H7 (cell line): Measurements from ENCODE around the gene VSNL1. TPM values are rescaled to one million over a fixed set of nuclear protein-coding genes. Genes with fewer than 3 reads are reported as not detected.

ENCODE experiments used
- DNase-seq: peaks from one replicate; pipeline ENCODE4 v3.0.0; 2012
- H3K27me3 ChIP-seq: 2 replicates; pipeline ENCODE4 v1.6.0; 2011; ENCODE audit warnings: mild to moderate bottlenecking, low read length; ENCODE audit not compliant: control insufficient read depth, insufficient read depth
- H3K36me3 ChIP-seq: replicated peaks from 2 replicates; pipeline ENCODE4 v1.5.1; 2011; ENCODE audit warnings: low read length; ENCODE audit not compliant: control insufficient read depth, insufficient read depth
- H3K4me3 ChIP-seq: 2 replicates; pipeline ENCODE4 v1.5.1; 2011; ENCODE audit warnings: low read depth, mild to moderate bottlenecking, control low read depth, low read length, moderate library complexity; ENCODE audit not compliant: insufficient read depth
- total RNA-seq: library from RNA; depleted of rRNA; stranded (reverse); fragments of >200 nt; shearing (Covaris generic); gene quantifications from 2 replicates; pipeline ENCODE4 v1.2.3, GENCODE V29; 2014

Gene VSNL1
- total RNA-seq, 1 experiment from 2014 or later, result 34.8 TPM

DNA sequence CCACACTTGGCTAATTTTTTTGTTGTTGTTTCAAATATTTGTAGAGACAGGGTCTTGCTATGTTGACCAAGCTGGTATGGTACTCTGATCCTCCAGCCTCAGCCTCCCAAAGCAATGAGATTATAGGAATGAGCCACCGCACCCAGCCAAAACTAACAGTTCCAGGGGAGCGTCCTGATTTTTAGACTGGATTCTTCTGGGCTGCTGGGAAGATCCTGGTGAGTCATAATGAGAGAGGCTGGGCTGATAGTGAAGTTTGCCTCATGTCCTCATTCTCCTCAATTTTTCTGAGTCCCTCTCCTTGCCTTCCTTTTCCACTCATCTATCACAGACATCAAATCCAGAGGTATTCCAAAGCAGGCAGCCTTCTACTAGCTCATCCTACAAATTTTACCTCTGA is 81.3 kb downstream of the VSNL1 start:
- no peaks in the 10 kb centered on the region for H3K27me3 ChIP-seq
- H3K4me3 ChIP-seq, result no peak overlapping the region
- no peaks in the 10 kb centered on the region for H3K36me3 ChIP-seq
- no peak for DNase-seq

DNA sequence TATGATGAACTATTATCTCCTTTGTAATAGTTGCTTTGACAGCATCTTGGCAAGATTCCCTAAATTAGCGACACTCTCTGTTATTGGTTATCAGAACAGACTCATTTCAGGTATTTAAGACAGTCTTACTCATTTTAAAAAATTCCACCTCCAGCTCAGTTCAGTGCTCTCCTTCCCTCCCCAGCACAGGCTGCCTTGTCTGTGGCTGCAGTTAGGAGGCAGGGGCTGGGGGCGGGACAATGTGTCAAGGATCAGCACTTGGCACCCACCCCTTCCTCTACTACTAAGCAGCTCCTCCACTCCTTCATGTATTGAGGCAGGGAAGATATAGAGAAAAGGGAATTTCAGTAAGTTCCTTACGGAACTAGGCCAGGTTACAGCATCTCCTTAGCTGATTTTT is 85.0 kb downstream of the VSNL1 start:
- Histone ChIP-seq H3K4me3 (no peak overlapping the region), H3K36me3 (no peaks in the 10 kb centered on the region), H3K27me3 (no peaks in the 10 kb centered on the region)
- no peak for DNase-seq

DNA sequence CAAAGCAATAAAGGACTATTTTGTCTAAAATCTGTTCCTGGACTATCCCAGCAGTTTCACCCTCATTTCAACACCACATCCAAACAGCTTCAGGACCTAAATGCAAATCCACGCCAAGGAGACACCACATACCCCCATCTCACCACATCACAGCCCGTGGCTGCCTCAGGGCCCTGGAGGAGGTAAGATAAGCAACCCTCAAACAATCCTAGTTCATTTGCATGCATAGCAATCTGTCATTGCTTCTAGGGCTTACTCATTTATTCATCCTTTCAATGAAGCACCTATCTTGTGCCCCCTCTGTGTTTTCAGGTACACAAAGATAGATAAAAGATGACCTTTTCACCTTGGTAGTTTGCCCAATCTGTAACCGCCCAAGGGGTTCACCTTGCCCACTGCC is 86.5 kb downstream of the VSNL1 start:
- Histone ChIP-seq H3K27me3 (no peaks in the 10 kb centered on the region), H3K36me3 (no peaks in the 10 kb centered on the region), H3K4me3 (no peak overlapping the region)
- DNase-seq, result no peak

DNA sequence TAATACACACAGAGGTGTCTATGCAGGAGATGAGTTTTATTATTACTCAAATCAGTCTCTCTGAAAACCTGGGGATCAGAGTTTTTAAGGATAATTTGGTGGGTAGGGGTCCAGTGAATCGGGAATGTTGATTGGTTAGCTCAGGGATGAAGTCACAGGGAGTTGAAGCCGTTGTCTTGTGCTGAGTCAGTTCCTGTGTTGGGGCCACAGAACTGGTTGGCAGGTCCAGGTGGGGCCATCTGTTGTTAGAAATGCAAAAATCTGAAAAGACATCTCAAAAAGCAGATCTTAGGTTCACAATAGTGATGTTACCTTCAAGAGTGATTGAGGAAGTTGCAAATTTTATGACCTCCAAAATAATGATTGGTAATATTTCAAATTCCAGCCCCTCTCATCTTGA is 86.9 kb downstream of the VSNL1 start:
- Histone ChIP-seq H3K36me3 (no peaks in the 10 kb centered on the region), H3K4me3 (no peak overlapping the region), H3K27me3 (no peaks in the 10 kb centered on the region)
- no peak for DNase-seq

DNA sequence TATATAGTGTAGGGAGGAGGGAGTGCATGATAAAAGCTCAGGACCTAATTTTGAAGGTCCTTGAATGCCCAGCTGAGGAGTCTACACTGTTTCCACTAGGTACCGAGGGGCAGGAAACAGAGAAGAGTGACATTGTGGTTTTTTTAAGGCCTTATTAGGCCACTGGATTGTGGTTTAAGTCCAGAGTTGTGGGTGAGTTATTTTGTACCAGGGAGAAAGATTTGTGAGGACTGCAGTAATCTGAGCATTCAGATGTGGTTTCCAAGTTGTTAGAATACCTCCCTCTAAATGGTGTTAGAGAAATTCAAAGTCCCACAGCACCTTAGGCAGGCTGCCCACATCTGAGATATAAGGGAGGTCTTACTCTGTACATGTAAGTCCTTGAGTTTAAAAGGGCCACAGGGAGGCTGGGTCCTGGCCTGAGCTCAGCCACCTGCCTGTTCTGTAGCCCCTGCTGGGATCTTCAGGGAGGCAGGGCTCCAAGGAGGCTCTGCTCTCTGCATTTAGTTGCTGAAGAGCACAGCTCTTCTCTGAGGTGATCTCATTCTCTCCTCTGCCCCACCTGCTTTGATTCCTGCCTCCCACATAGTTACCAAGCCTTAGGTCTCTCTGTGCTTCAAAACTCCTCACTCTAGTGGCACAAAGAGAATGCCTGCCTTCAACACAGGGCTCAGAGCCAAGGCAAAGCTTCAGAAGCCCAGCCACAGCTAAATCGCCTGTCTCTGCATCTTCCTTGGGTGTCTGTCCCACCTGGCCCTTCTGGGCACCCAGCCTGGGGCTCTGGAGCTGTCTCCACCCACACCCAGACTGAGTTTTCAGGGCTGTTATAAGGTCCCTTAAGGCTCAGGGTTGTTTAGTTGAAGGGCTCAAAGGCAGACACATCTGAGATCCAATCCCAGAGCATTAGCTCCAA is 88.1 kb downstream of the VSNL1 start:
- no peak for DNase-seq
- Histone ChIP-seq H3K4me3 (no peak overlapping the region), H3K27me3 (no peaks in the 10 kb centered on the region), H3K36me3 (no peaks in the 10 kb centered on the region)

DNA sequence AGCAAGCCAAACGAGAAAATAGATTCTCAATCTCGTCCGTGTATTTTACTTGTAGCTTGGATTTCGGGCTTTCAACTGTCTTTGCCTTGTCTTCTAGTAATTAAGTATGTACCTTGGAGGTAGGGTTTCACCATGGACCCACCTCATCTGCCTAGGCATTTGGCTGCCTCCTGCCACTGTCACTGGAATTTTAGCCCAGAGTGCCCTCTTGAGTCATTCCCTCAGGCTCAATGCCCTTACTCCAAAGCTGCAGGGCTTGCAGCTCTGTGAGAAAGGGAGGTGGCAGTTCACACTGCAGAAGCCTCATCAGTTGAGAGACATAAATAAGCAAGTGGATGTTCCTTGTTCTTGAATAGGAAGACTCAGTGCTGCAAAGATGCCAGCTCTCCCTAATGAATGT is 89.6 kb downstream of the VSNL1 start:
- H3K27me3 ChIP-seq, result no peaks in the 10 kb centered on the region
- no peak overlapping the region for H3K4me3 ChIP-seq
- no peaks in the 10 kb centered on the region for H3K36me3 ChIP-seq
- DNase-seq, result no peak

DNA sequence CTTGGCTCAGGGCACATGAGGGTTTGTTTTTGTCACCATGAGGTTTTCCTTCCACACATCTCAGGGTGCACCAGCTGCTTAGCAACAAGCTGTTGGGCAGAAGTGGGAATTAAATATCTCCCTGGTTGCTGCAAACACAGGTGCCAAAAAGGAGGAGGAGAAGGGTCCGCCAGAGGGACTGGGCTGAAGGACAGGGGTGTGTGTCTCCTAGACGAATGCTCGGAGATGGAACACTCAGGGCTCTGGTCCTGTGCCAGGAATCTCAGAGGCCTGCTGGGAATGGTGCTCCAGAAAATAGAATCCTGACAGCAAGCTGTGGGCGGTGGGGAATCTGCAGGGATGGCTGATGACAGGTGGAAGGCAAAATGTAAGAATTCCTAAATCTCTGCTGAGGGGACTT is 94.5 kb downstream of the VSNL1 start:
- H3K27me3 ChIP-seq, result no peaks in the 10 kb centered on the region
- H3K36me3 ChIP-seq, result no peaks in the 10 kb centered on the region
- H3K4me3 ChIP-seq, result no peak overlapping the region
- DNase-seq, result no peak

DNA sequence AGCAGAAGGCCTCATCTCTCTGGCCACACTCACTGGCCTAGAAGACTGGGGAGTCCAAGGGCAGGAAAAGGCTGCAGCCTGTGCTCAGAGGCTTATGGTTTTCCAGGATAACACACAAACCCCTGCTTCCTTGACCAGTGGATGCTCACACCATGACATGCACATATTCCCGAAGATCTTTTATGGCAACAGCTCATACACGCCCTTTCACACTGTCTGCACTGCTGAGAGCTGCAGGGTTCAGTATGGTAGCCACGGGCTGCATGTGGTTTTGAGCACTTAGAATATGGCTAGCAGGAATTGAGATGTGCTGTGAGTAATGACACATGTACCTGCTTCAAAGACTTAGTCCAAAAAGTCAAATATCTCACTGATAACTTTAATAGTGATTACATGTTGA is 95.8 kb downstream of the VSNL1 start:
- Histone ChIP-seq H3K27me3 (no peaks in the 10 kb centered on the region), H3K4me3 (no peak overlapping the region), H3K36me3 (no peaks in the 10 kb centered on the region)
- DNase-seq, result no peak

DNA sequence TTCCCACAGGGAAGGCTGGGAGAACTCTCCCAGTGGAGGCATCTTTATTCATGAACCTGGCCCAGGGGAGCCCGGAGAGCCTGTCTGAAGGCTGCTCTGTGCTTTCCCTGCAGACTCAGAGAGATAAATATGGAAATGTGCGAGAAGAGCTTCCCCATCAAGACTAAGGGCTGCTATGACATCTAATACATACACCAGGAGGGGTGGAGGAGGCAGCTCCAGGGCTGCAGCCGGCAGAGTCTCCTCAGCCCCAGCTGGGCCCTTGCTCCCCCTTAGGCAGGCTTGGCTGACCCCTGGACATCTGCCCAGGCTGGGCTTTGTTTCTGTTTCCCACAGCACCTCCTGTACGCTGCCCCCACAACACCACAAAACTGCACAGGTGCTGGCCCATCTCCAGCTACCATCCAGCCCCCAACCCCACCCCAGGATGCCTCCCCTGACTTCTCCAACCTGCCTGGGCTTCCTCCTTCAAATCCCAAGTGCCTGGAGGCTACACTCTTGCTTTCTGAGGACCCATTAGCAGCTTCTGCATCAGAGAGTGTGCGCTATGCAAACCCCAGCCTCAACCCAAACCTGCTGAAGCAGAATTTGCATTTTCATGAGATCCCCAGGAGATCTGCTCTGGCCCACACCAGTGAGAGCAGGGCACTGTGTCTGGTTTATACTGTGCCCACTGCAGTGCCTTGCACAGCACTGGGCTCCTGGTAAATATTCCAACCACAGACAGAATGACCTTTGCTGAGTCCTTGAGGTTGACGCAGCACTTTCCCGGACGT is 96.8 kb downstream of the VSNL1 start:
- H3K36me3 ChIP-seq, result no peaks in the 10 kb centered on the region
- H3K4me3 ChIP-seq, result no peak overlapping the region
- no peaks in the 10 kb centered on the region for H3K27me3 ChIP-seq
- DNase-seq, result peak; percentile 50

DNA sequence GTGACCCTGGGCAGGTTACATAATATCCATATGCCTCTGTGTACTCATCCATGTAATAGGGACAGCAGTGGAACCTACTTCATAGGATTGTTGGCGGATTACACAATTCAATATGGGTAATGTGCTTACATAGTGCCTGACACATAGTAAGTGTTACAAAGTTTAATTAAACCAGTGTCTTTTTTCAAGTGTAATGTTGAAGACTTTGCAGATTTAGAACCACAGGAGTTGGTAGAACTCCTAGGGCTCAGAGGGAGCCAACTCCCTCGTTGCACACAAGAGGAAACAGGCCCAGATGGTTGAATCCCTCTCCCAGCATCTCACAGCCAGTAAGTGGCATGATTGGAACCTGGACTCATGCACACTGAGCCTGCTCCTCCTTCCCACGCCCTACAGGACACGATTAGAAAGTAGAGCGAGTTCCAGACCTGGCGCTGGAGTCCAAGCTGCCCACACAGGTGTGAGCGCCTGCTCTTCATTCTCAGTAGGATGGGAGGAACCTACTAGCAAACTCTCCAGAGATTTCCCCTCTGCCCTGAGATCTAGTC is 97.8 kb downstream of the VSNL1 start:
- H3K4me3 ChIP-seq, result no peak overlapping the region
- H3K36me3 ChIP-seq, result no peaks in the 10 kb centered on the region
- H3K27me3 ChIP-seq, result no peaks in the 10 kb centered on the region
- no peak for DNase-seq

DNA sequence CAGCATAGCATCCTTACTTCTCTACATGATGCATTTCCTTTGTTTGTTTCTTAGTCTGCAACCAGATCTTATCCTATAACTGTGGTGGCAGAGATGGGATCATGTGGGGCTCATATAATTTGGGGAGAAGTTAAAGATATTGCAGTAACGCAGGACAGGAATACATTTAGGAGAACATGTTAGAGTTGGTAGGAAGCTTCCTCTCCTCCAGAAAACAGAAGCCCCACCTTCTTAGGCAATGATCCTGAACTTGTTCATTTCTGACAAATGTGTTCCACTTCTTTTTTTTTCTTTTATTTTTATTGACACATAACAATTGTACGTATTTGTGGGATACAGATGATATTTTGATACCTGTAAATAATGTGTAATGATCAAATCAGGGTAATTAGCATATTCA is 99.9 kb downstream of the VSNL1 start:
- no peaks in the 10 kb centered on the region for H3K27me3 ChIP-seq
- DNase-seq, result no peak
- H3K4me3 ChIP-seq, result no peak overlapping the region
- H3K36me3 ChIP-seq, result no peaks in the 10 kb centered on the region

DNA sequence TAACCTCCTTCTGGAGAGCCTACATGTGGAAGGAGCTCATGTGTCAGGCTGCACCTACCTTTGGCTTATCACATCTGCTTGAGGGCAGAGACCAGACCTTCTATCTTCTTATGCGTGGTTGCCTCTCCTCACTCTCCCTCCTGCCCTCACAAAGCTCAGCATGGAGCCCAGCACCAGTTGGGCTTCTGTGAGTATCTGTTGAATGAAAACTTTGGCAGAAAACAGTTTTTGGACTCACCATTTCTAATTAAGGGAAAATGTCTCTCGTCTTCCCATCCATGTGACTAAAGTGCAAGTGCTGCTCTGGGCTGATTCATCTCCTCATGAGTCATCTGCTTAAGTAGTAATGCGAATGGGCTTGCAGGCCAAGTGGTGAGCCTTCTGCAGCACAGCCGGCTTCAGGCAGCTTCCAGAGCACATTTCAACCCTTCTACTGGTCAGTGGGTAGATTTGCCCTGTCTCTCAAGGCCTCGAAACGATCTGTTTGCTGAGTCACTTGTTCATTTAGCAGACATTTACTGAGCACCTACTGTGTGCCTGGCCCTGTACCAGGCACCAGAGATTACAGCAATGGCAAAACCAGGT is 102.6 kb downstream of the VSNL1 start:
- Histone ChIP-seq H3K27me3 (no peaks in the 10 kb centered on the region), H3K36me3 (no peaks in the 10 kb centered on the region), H3K4me3 (no peak overlapping the region)
- no peak for DNase-seq

DNA sequence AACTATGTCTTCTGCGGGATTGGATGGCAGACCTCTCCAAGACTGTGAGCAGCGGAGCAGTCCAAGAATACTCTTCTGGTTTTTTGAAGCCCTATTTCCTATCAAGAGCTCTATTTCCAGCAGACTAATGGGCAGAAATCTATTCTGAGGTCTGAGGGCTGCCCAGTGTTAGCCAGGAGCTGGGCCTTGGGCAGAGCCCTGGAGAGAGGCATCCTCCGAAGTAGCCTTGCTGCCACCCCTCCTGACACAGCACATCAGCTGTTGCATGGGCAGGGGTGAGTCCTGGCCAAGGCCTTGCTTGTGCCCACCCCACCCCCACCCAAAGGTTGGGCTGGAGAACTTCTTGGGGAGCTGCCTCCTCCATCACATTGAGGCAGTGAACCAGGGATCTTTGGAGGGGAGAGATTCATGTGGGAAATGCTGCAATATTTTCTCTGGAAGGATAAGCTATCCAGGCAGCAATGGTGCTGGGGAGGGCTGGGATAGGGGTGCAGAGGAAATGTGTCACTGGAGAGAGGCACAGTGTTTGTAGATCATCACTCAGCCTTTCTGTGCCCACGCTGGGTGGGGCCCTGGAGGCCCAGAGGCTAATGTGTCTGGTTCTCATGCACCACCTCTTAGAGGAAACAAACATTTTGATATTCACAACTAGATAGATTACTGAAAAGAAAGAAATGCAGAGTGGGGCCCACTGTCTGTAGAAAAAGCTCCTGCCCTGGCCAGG is 104.7 kb downstream of the VSNL1 start:
- Histone ChIP-seq H3K36me3 (no peaks in the 10 kb centered on the region; the same call in 1 of the 2 replicates), H3K27me3 (no peaks in the 10 kb centered on the region), H3K4me3 (no peak overlapping the region)
- DNase-seq, result no peak

DNA sequence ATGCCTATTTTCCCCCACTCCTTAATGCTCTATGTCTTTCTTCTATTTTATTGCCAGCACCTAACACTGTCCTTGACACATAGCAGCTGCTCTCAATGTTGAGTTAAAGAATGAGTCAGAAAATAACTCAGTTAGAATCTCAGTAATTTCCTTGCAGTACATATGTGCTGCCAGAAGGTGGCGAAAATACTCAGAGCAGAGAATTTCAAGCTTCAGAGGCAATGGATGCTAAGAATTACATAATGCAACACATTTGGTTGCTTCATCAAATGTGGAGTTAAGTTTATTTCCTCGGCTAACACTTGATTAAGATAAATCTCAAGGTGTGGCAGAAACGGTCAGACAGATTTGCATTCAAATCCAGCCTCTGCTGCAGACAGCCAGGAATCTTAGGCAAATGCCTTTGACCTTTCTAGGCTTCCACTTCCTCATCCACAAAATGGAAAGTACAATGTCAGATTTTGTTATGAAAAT is 105.6 kb downstream of the VSNL1 start:
- DNase-seq, result peak; percentile 62
- no peaks in the 10 kb centered on the region for H3K27me3 ChIP-seq
- peaks cover 2% of the 10 kb centered on the region; the same call in 1 of the 2 replicates for H3K36me3 ChIP-seq
- H3K4me3 ChIP-seq, result no peak overlapping the region
